WTC11 (cell line): ENCODE data around the gene SLC16A8. TPM values are rescaled to one million over a fixed set of nuclear protein-coding genes. Genes with fewer than 3 reads are reported as not detected.
A peak's percentile ranks its signal among the peaks of the same experiment; 100 is the strongest.

Source experiments
- ATAC-seq: fragments of 200-7000 bp; cut with Tn5 transposase; 2 replicates; pipeline ENCODE4 v1.10.0; 2021; ENCODE audit warnings: mild to moderate bottlenecking, moderate library complexity
- CTCF ChIA-PET: fragments of 300-600 bp; sonication (Branson Sonifier 250); formaldehyde crosslinking; loops from one replicate; lab custom pipeline; 2021; ENCODE audit warnings: antibody characterized with exemption; lab: Charles Lee
- POLR2A ChIA-PET: fragments of 350-600 bp; sonication (Branson Sonifier 250); formaldehyde crosslinking; loops from one replicate; lab custom pipeline; 2021; ENCODE audit warnings: antibody characterized with exemption; lab: Charles Lee
- DNase-seq: peaks from one replicate; pipeline ENCODE4 v3.0.0; 2021; ENCODE audit warnings: low spot score
- H3K27ac Mint-ChIP-seq: 2 replicates; pipeline ENCODE4 v1.8.0; 2021; ENCODE audit warnings: mixed read lengths
- H3K27me3 Mint-ChIP-seq: 2 replicates; pipeline ENCODE4 v1.8.0; 2021; ENCODE audit warnings: low read depth, mild to moderate bottlenecking, moderate library complexity, mixed read lengths
- H3K36me3 Mint-ChIP-seq: 2 replicates; pipeline ENCODE4 v1.8.0; 2021; ENCODE audit warnings: mixed read lengths
- H3K4me1 Mint-ChIP-seq: 2 replicates; pipeline ENCODE4 v1.8.0; 2022; ENCODE audit warnings: mixed read lengths
- H3K4me3 Mint-ChIP-seq: 2 replicates; pipeline ENCODE4 v1.8.0; 2021; ENCODE audit warnings: mild to moderate bottlenecking, moderate library complexity, mixed read lengths
- H3K9me3 Mint-ChIP-seq: 2 replicates; pipeline ENCODE4 v1.8.0; 2021; ENCODE audit warnings: mixed read lengths
- ATF2 ChIP-seq: sonication (generic); formaldehyde crosslinking; IDR thresholded peaks from 2 replicates; pipeline ENCODE4 v1.8.1; 2022; ENCODE audit warnings: low read depth, missing genetic modification reagents, borderline replicate concordance
- CREM ChIP-seq: sonication (generic); formaldehyde crosslinking; IDR thresholded peaks from 2 replicates; pipeline ENCODE4 v1.8.1; 2022; ENCODE audit warnings: mild to moderate bottlenecking, missing genetic modification reagents, moderate library complexity
- GABPB1 ChIP-seq: sonication (generic); formaldehyde crosslinking; IDR thresholded peaks from 2 replicates; pipeline ENCODE4 v1.8.1; 2023; ENCODE audit warnings: mild to moderate bottlenecking, missing genetic modification reagents
- GTF2I ChIP-seq: fragments of 250-450 bp; sonication (Bioruptor Pico); conservative IDR thresholded peaks from 2 replicates; pipeline ENCODE4 v1.4.0; 2021; ENCODE audit warnings: mild to moderate bottlenecking
- HMGXB4 ChIP-seq: sonication (generic); formaldehyde crosslinking; IDR thresholded peaks from 2 replicates; pipeline ENCODE4 v1.8.1; 2023; ENCODE audit warnings: mild to moderate bottlenecking, moderate library complexity, missing genetic modification reagents
- JUN ChIP-seq: sonication (generic); formaldehyde crosslinking; IDR thresholded peaks from 2 replicates; pipeline ENCODE4 v1.8.0; 2023; ENCODE audit warnings: mild to moderate bottlenecking, missing genetic modification reagents
- MXD4 ChIP-seq: fragments of 250-450 bp; sonication (Bioruptor Pico); IDR thresholded peaks from 2 replicates; pipeline ENCODE4 v1.8.0; 2021; ENCODE audit warnings: mild to moderate bottlenecking, moderate library complexity, borderline replicate concordance
- MYBL2 ChIP-seq: sonication (generic); formaldehyde crosslinking; IDR thresholded peaks from 2 replicates; pipeline ENCODE4 v1.8.1; 2023; ENCODE audit warnings: mild to moderate bottlenecking, moderate library complexity, missing genetic modification reagents
- NFYB ChIP-seq: sonication (generic); formaldehyde crosslinking; conservative IDR thresholded peaks from 2 replicates; pipeline ENCODE4 v1.8.0; 2022; ENCODE audit warnings: low read depth, missing genetic modification reagents
- NR3C1 ChIP-seq: sonication (generic); formaldehyde crosslinking; conservative IDR thresholded peaks from 2 replicates; pipeline ENCODE4 v1.8.1; 2023; ENCODE audit warnings: low read depth, mild to moderate bottlenecking, missing genetic modification reagents
- PRDM15 ChIP-seq: sonication (generic); formaldehyde crosslinking; IDR thresholded peaks from 2 replicates; pipeline ENCODE4 v1.8.0; 2022; ENCODE audit warnings: missing genetic modification reagents
- PRRX2 ChIP-seq: fragments of 250-450 bp; sonication (Bioruptor Pico); IDR thresholded peaks from 2 replicates; pipeline ENCODE4 v1.8.0; 2021; ENCODE audit warnings: mild to moderate bottlenecking
- TCF7 ChIP-seq: sonication (generic); formaldehyde crosslinking; IDR thresholded peaks from 2 replicates; pipeline ENCODE4 v1.8.0; 2022; ENCODE audit warnings: mild to moderate bottlenecking, low read depth, missing genetic modification reagents, moderate library complexity
- TEAD1 ChIP-seq: sonication (generic); formaldehyde crosslinking; IDR thresholded peaks from 2 replicates; pipeline ENCODE4 v1.8.0; 2022; ENCODE audit warnings: mild to moderate bottlenecking, missing genetic modification reagents
- USF2 ChIP-seq: sonication (generic); formaldehyde crosslinking; IDR thresholded peaks from 2 replicates; pipeline ENCODE4 v1.8.1; 2023; ENCODE audit warnings: mild to moderate bottlenecking, missing genetic modification reagents, moderate library complexity
- ZNF138 ChIP-seq: sonication (generic); formaldehyde crosslinking; conservative IDR thresholded peaks from 2 replicates; pipeline ENCODE4 v1.8.1; 2022; ENCODE audit warnings: mild to moderate bottlenecking, moderate library complexity, missing genetic modification reagents
- ZNF219 ChIP-seq: sonication (generic); formaldehyde crosslinking; IDR thresholded peaks from 2 replicates; pipeline ENCODE4 v1.8.0; 2023; ENCODE audit warnings: missing genetic modification reagents, mild to moderate bottlenecking, borderline replicate concordance
- ZNF263 ChIP-seq: sonication (generic); formaldehyde crosslinking; IDR thresholded peaks from 2 replicates; pipeline ENCODE4 v1.8.1; 2022; ENCODE audit warnings: low read depth, mild to moderate bottlenecking, moderate library complexity, missing genetic modification reagents
- ZNF532 ChIP-seq: fragments of 250-450 bp; sonication (Bioruptor Pico); IDR thresholded peaks from 2 replicates; pipeline ENCODE4 v1.9.0; 2021; ENCODE audit warnings: mild to moderate bottlenecking, borderline replicate concordance
- total RNA-seq: library from RNA; stranded (reverse); gene quantifications from 3 replicates; pipeline ENCODE4 v1.2.3, GENCODE V29; 2021

SLC16A8 gene
- total RNA-seq, 1 experiment from 2014 or later: 0.57 TPM

GRCh38 chr22:38067028-38067415 is 17.0 kb downstream of the SLC16A8 start:
- ChIA-PET POLR2A (no interaction called here), CTCF (interaction anchor here (0.5 to 6.4 kb wide), 6 partner anchors 7 to 48 kb away, joined by 3 to 44 read pairs (median 6); partner anchors contain the start of gene PICK1)
- H3K36me3 Mint-ChIP-seq: peaks cover 21% of the 10 kb centered on the region
- H3K27me3 Mint-ChIP-seq: no peaks in the 10 kb centered on the region
- no peak for DNase-seq
- H3K4me3 Mint-ChIP-seq: no peak overlapping the region
- H3K27ac Mint-ChIP-seq: peak overlapping the region; percentile 57; the same call in 1 of the 2 replicates
- ATAC-seq: no peak
- TF ChIP-seq MXD4 (CRISPR knock-in tag): no peak
- no peak for TF ChIP-seq TEAD1 (CRISPR knock-in tag)
- H3K4me1 Mint-ChIP-seq: no peaks in the 10 kb centered on the region
- H3K9me3 Mint-ChIP-seq: no peaks in the 10 kb centered on the region

- H3K36me3 Mint-ChIP-seq: peaks cover 24% of the 10 kb centered on the region
- ATAC-seq (no peak), DNase-seq (no peak)
- TF ChIP-seq NFYB (no peak), HMGXB4 (CRISPR knock-in tag) (no peak), GTF2I (CRISPR knock-in tag) (no peak), ZNF219 (no peak), NR3C1 (no peak), CREM (CRISPR knock-in tag) (no peak), USF2 (CRISPR knock-in tag) (no peak), ZNF532 (CRISPR knock-in tag) (no peak), PRDM15 (no peak), MYBL2 (CRISPR knock-in tag) (no peak), ATF2 (CRISPR knock-in tag) (no peak), ZNF263 (CRISPR knock-in tag) (no peak), ZNF138 (CRISPR knock-in tag) (no peak), PRRX2 (no peak), JUN (CRISPR knock-in tag) (no peak), TCF7 (CRISPR knock-in tag) (no peak), GABPB1 (CRISPR knock-in tag) (no peak)
- peak overlapping the region; percentile 57; the same call in 1 of the 2 replicates for H3K27ac Mint-ChIP-seq
- no peak overlapping the region for H3K4me3 Mint-ChIP-seq
- ChIA-PET CTCF (interaction anchor here (0.5 to 6.4 kb wide), 7 partner anchors 8 to 115 kb away, joined by 3 to 42 read pairs (median 4); partner anchors contain the start of gene PLA2G6), POLR2A (no interaction called here)
- H3K27me3 Mint-ChIP-seq: no peaks in the 10 kb centered on the region
- H3K4me1 Mint-ChIP-seq: no peaks in the 10 kb centered on the region
- no peaks in the 10 kb centered on the region for H3K9me3 Mint-ChIP-seq
Measured at GRCh38 chr22:38066381-38067027, 17.5 kb downstream of the SLC16A8 start.
